CD4-positive, alpha-beta T cell (primary cell): ENCODE results near the gene JAZF1. TPM values are rescaled to one million over a fixed set of nuclear protein-coding genes. Genes with fewer than 3 reads are reported as not detected.

Source experiments
- ATAC-seq: fragments of 200-7000 bp; cut with Tn5 transposase; one replicate; pipeline ENCODE4 v1.10.0; 2022; ENCODE audit warnings: mild to moderate bottlenecking; ENCODE audit not compliant: poor library complexity
- CTCF ChIA-PET: fragments of 350-600 bp; sonication (Branson Sonifier 250); formaldehyde crosslinking; loops from one replicate; lab custom pipeline; 2021; ENCODE audit warnings: antibody characterized with exemption, inconsistent platforms; lab: Charles Lee
- POLR2A ChIA-PET: fragments of 350-600 bp; sonication (Branson Sonifier 250); formaldehyde crosslinking; loops from one replicate; lab custom pipeline; 2021; ENCODE audit warnings: antibody characterized with exemption, inconsistent platforms; lab: Charles Lee
- DNase-seq, 14 experiments: peaks; one replicate each; pipeline ENCODE4 v3.0.0-alpha.2; 2013 to 2020; ENCODE audit warnings: mixed read lengths in 2 of 14
- H3K27ac ChIP-seq, 2 donors: one replicate each; pipeline versions ENCODE4 v1.5.1 to v1.7.0; 2013; ENCODE audit warnings: low read length in 2 of 2, low read depth in 1 of 2, mild to moderate bottlenecking in 1 of 2
- H3K27me3 ChIP-seq, 2 experiments: 1 replicate in 1 of 2; 2 replicates in 1 of 2; pipeline versions ENCODE4 v1.6.1 to v1.7.0; 2013; ENCODE audit warnings: low read length in 2 of 2, control low read depth in 1 of 2, mild to moderate bottlenecking in 1 of 2, moderate library complexity in 1 of 2; ENCODE audit not compliant: insufficient read depth in 2 of 2, control insufficient read depth in 1 of 2
- H3K36me3 ChIP-seq: one replicate; pipeline ENCODE4 v1.6.1; 2013; ENCODE audit warnings: low read length, control low read depth; ENCODE audit not compliant: insufficient read depth
- H3K4me1 ChIP-seq: one replicate; pipeline ENCODE4 v1.6.1; 2013; ENCODE audit warnings: low read length, control low read depth; ENCODE audit not compliant: insufficient read depth
- H3K4me3 ChIP-seq: one replicate; pipeline ENCODE4 v1.5.1; 2013; ENCODE audit warnings: mild to moderate bottlenecking, low read length, moderate library complexity
- H3K9me3 ChIP-seq, 2 experiments: 1 replicate in 1 of 2; 2 replicates in 1 of 2; pipeline versions ENCODE4 v1.6.1 to v1.7.0; 2013; ENCODE audit warnings: low read length in 2 of 2, mild to moderate bottlenecking in 2 of 2, control low read depth in 1 of 2, moderate library complexity in 1 of 2; ENCODE audit not compliant: control insufficient read depth in 1 of 2, insufficient read depth in 1 of 2
- H3K27ac Mint-ChIP-seq: one replicate; pipeline ENCODE4 v1.8.0; 2020; ENCODE audit warnings: mixed read lengths
- H3K27me3 Mint-ChIP-seq: one replicate; pipeline ENCODE4 v1.8.0; 2021; ENCODE audit warnings: mixed read lengths
- H3K36me3 Mint-ChIP-seq: one replicate; pipeline ENCODE4 v1.8.0; 2021; ENCODE audit warnings: low read depth, mixed read lengths
- H3K4me1 Mint-ChIP-seq: one replicate; pipeline ENCODE4 v1.8.0; 2021; ENCODE audit warnings: low read depth, mixed read lengths
- H3K4me3 Mint-ChIP-seq: one replicate; pipeline ENCODE4 v1.8.0; 2020; ENCODE audit warnings: mild to moderate bottlenecking, mixed read lengths
- H3K9me3 Mint-ChIP-seq: one replicate; pipeline ENCODE4 v1.8.0; 2020; ENCODE audit warnings: mixed read lengths
- CTCF ChIP-seq: fragments of 200-600 bp; IDR thresholded peaks from one replicate; pipeline ENCODE4 v1.8.0; 2022; ENCODE audit warnings: antibody characterized with exemption, mild to moderate bottlenecking
- intact Hi-C, 2 experiments: fragments of 100-400 bp; cut with DNase I in 1 of 2; cut with micrococcal nuclease in 1 of 2; formaldehyde crosslinking; loops; one replicate each; pipeline versions ENCODE4 v1.15.1 to v1.9.0; 2023 to 2025; cut with DNase I, micrococcal nuclease
- total RNA-seq, 174 experiments: library from RNA in 2 of 174; stranded (reverse) in 2 of 174; gene quantifications; one replicate each; pipeline ENCODE4 v1.2.3 and lab custom pipeline; 2021 to 2026

Gene JAZF1
- total RNA-seq, 2 experiments from 2014 or later: 9.9 to 11.1 TPM

GRCh38 chr7:27897441-27897847, 283.2 kb downstream of the JAZF1 start:
- no peak for TF ChIP-seq CTCF
- no peaks in the 10 kb centered on the region for H3K9me3 Mint-ChIP-seq
- no peaks in the 10 kb centered on the region for H3K27me3 ChIP-seq
- H3K4me1 Mint-ChIP-seq: peaks cover 46% of the 10 kb centered on the region
- H3K36me3 ChIP-seq: peaks cover 9% of the 10 kb centered on the region
- H3K4me3 Mint-ChIP-seq: no peak overlapping the region
- H3K27me3 Mint-ChIP-seq: no peaks in the 10 kb centered on the region
- ChIA-PET POLR2A (no interaction called here), CTCF (interaction anchor here (0.7 kb wide), 1 partner anchor 1549 kb away, joined by 3 read pairs; no protein-coding TSS in a partner anchor)
- no peaks in the 10 kb centered on the region for H3K9me3 ChIP-seq
- no peak for DNase-seq
- no peak overlapping the region for H3K27ac ChIP-seq
- intact Hi-C loops: no loop called here
- H3K4me3 ChIP-seq: no peak overlapping the region
- H3K27ac Mint-ChIP-seq: no peak overlapping the region
- peaks cover 25% of the 10 kb centered on the region for H3K36me3 Mint-ChIP-seq
- no peak for ATAC-seq
- peaks cover 19% of the 10 kb centered on the region for H3K4me1 ChIP-seq

DNA sequence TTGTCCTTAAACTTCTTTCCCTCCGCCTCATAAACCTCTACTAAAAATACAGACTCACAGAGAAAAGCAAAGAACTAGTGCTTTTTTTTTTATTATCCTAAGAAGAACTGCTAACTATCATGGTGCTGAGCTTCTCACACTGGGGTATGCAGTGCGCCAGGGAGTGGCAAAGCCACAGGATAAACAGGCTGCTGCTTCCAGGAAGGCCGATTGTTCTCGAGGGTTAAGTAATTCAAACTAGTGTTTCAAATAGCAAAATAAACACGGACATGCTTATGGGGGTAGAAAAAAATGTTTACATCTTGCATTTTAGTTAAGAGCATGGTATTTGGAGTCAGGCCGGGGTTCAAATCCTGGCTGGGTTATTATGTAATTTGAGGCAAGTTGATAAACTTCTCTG, 283.6 kb downstream of the JAZF1 start:
- H3K27ac Mint-ChIP-seq: no peak overlapping the region
- CTCF ChIA-PET: interaction anchor here (0.7 kb wide), 1 partner anchor 1548 kb away, joined by 3 read pairs; no protein-coding TSS in a partner anchor

GRCh38 chr7:27895551-27895950, 285.0 kb downstream of the JAZF1 start:
- Histone ChIP-seq H3K36me3 (peaks cover 9% of the 10 kb centered on the region), H3K27ac (no peak overlapping the region), H3K4me3 (no peak overlapping the region), H3K27me3 (no peaks in the 10 kb centered on the region), H3K9me3 (no peaks in the 10 kb centered on the region), H3K4me1 (peaks cover 12% of the 10 kb centered on the region)
- no peak for ATAC-seq
- no peak for DNase-seq
- no peaks in the 10 kb centered on the region for H3K27me3 Mint-ChIP-seq
- CTCF ChIA-PET: no interaction called here
- TF ChIP-seq CTCF: no peak
- H3K4me3 Mint-ChIP-seq: no peak overlapping the region
- POLR2A ChIA-PET: no interaction called here
- no peak overlapping the region for H3K27ac Mint-ChIP-seq
- H3K36me3 Mint-ChIP-seq: peaks cover 32% of the 10 kb centered on the region
- no peaks in the 10 kb centered on the region for H3K9me3 Mint-ChIP-seq
- intact Hi-C loops: no loop called here
- H3K4me1 Mint-ChIP-seq: peaks cover 34% of the 10 kb centered on the region

More for the DNA sequence above, 283.6 kb downstream of the JAZF1 start:
- Histone ChIP-seq H3K4me1 (peaks cover 19% of the 10 kb centered on the region), H3K4me3 (no peak overlapping the region), H3K36me3 (peaks cover 9% of the 10 kb centered on the region), H3K27me3 (no peaks in the 10 kb centered on the region), H3K27ac (no peak overlapping the region), H3K9me3 (no peaks in the 10 kb centered on the region)
- POLR2A ChIA-PET: no interaction called here
- intact Hi-C loops: no loop called here
- Mint-ChIP-seq H3K27me3 (no peaks in the 10 kb centered on the region), H3K4me1 (peaks cover 46% of the 10 kb centered on the region), H3K36me3 (peaks cover 29% of the 10 kb centered on the region), H3K9me3 (no peaks in the 10 kb centered on the region), H3K4me3 (no peak overlapping the region)
- DNase-seq (no peak), ATAC-seq (no peak)
- TF ChIP-seq CTCF: no peak
